HG02623 (cell line): ENCODE measurements around the gene NGLY1.
A peak's percentile ranks its signal among the peaks of the same experiment; 100 is the strongest.

Experiments used
- ATAC-seq: cut with Tn5 transposase; IDR thresholded peaks from one replicate; pipeline ENCODE4 v1.9.1; 2021; ENCODE audit warnings: moderate library complexity; ENCODE audit not compliant: unreplicated experiment

NGLY1 gene

DNA sequence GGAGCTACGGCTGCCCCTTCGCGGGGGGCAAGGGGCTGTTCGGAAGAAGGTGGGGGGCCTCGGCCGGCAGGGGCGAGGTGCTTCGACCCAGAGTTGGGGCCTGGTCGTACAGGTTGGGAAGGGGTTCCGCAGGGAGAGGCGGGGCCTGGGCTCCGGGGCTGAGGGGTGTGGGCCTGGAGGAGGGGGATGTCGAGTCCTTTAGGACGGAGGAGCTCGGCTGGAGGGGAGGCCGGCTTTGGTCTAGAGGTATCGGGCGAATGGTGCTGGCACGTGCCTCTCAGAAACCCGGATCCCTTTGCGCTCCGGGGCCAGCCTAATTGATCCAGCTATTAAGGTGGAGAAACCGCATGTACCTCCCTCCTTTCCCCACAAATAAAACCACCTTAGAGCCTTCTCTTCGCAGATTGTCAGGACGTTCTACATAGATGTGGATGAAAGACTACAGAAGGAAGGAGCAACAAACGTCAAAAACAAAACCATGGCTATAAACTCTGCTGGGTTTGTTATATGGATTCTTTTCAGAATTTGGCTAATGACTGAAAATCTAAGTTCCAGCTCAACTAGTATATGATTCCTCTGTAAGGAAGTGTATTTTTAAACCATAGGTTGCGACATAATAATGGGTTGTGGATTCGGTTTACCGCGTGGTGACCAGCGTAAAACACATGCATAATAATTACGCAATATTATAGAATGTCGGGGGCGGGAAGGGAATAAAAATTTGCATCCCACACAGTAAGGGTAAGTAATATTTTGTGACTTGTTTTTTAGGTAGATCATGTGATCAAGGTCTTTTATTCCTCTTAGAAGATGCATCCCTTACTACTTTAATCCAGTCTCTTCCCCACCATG is 644 bp upstream of the NGLY1 start:
- ATAC-seq = peak; percentile 25

- ATAC-seq = no peak
Observed at GRCh38 chr3:25782636-25782937, 656 bp downstream of the NGLY1 start.

DNA sequence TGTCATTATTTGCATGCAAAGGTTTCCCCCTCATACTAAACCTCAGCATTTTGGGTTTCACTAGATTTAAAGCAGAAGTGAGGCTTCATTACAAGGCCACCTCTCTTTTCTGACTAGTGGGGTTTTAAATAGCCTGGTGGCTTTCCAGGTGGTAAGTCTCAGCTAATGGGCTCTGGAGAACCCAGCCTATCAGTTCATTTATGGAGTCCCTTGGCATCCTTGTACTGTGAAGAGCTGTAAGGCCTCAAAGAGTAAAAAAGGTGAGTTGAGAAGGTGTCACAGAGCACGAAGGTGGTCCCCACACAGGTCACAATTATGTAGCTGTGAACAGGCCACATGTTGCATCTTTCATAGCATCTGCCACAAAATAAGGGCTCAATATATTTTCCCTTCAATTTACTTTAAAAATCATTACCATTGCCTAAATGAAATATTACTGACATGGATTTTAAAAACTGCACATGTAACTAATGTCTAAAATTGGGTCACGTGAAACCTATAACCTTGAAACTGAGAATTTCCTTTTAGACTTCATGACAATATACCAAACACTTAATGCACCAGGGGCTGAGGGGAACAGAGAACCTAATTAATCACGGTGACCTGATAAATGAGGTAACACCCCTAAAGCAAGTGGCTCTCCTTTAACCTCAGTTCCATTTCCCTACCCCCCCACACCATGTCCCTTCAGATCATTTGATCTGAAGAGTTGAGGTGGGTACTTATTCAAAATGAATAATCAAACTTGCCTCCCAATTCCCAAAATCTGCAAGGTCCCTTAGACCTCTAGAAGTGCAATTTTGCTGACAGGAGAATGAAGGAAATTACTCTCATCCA is 1.3 kb downstream of the NGLY1 start:
- ATAC-seq = peak; percentile 51

DNA sequence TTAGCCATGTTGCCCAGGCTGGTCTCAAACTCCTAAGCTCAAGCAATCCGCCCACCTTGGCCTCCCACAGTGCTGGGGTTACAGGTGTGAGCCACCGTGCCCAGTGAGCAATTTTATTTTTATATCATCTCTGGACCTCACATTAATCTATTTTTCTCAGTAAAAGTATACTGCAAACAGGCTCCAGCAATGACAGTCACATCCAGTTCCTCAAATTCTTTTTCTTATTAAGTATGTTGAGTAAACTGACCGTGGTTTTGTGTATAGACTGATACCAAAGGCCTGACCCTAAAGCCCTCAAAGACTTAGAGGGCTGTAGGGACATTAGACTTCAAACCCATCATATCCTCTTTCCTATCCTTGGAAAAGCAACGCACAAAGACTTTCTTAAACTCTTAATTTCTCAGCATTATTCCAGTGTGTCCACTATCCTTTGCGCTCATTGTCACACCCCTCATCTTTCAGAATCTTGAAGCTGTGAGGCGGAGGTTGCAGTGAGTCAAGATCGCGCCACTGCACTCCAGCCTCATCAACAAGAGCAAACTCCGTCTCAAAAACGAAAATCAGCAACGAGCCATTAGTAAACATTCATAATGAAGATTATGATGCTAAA is 2.0 kb downstream of the NGLY1 start:
- no peak for ATAC-seq

GRCh38 chr3:25780618-25781017 is 2.6 kb downstream of the NGLY1 start:
- no peak for ATAC-seq

GRCh38 chr3:25775936-25776335 is 7.3 kb downstream of the NGLY1 start:
- peak; percentile 46 for ATAC-seq

DNA sequence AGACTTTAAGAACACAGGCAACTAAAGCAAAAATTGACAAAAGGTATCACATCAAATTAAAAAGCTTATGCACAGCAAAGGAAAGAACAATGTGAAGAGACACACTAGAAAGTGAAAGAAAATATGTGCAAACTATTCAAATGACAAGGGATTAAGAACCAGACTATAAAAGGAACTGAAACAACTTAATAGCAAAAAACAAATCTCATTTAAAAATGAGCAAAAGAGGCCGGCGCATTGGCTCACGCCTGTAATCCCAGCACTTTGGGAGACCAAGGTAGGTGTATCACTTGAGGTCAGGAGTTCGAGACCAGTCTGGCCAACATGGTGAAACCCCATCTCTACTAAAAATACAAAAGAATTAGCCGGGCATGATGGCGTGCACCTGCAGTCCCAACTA is 14.4 kb downstream of the NGLY1 start:
- peak; percentile 81 for ATAC-seq

- no peak for ATAC-seq
Observed at GRCh38 chr3:25751725-25752124, 31.5 kb downstream of the NGLY1 start.

DNA sequence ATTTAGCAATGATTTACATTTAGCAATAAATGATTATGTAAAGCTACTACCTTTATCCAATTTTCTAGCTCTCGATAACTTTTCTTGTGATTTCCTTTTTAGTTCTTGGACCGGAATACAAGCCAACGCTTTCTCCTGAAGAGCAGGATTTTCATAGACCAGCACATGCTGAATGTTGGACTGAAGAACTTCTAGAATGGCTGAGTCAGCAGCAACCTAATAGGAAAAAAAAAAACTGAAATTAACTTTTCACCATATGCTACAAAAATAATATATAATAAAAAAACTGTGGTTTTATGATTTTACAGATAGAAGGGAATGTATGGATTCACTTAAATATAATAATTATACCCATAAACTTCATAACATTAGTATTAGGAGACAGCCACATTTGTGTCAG is 32.2 kb downstream of the NGLY1 start:
- no peak for ATAC-seq

DNA sequence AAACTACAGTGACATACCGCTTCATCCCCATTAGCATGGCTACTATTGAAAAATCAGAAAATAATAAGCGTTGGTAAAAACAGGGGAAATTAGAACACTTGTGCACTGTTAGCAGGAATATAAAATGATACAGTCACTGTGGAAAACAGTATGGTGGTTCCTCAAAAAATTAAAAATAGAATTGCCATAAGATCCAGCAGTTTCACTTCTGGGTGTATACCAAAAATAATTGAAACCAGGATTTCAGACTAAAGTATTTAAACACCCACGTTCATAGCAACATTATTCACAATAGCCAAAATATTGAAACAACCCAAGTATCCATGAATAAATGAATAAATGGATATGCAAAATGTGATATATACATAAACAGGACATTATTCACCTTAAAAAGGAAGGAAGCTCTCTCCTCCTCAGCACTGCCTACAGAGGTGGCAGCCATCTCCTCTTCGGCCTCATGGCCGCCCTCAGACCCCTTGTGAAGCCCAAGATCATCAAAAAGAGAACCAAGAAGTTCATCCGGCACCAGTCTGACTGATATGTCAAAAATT is 34.1 kb downstream of the NGLY1 start:
- ATAC-seq = no peak

GRCh38 chr3:25748189-25748588 is 35.1 kb downstream of the NGLY1 start:
- no peak for ATAC-seq

DNA sequence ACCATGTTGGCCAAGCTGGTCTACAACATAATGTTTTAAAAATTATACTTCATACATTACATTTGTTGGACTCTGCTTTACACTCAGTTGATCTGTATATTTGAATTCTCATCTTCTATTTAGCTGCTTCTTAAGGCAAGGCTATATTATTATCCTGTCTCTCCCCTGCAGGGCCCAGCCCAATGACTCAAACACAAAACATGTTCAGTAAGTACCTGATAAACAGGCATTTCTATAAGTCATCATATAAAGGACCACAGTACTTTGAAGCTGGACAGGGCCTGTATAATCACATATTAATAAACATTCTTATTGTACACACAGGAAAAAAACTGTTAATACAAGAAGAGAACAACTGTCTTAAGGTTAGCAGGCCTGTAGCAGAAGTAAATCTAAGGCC is 36.2 kb downstream of the NGLY1 start:
- ATAC-seq = no peak

DNA sequence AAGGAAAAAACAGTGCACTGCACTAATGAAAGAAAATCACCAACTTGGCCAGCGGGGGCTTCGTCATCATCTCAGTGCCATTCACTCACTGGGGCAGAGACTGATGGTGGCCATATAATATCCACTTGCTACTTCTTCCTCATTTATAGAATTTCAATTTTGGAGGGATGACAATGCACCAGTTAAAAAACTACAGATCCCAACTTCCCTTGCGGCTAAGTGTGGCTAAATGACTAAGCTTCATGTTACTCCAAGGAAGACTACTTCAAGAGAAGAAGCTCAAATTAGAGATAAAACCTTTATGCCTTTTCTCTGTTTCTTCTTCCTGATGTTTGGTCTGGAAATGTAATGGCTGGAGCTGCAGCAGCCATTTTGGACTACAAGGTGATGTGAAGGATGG is 38.8 kb downstream of the NGLY1 start:
- no peak for ATAC-seq

GRCh38 chr3:25728101-25728500 is 55.1 kb downstream of the NGLY1 start:
- ATAC-seq = no peak

DNA sequence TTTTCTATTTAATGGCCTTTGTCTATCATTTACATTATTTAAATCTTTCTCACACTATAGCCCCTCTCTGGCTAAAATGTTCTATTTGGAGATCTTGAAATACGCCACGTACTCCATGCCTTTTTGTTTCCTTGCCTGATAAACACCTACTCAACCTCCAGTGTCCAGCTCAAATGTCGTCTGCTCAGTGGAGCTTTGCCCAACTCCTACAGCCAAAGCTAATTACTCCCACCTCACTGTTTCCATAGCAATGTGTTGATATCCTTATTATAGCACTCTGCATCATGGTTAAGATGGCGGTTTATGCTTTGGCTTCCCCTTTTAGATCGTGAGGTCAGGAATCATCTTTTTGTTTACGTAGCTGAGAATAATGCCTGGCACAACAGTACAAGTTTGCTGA is 55.9 kb downstream of the NGLY1 start:
- ATAC-seq = no peak

DNA sequence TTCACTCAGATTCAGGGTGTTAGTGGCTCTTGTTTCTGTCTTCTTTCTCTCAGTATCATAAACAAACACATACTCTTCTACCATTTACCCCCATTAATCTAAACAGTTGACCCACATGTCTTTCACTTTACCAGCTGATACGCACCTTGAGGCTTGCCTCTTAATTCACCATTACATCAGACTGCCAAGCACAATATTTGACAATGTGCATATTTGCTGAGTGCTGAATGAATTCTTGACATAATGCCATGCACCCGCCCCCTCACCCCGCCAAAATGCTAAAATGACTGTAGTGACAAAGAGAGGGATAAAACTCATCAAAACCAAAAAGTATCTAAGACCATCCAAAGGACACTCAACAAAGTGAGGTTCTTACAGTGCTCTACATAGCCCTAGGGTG is 57.4 kb downstream of the NGLY1 start:
- no peak for ATAC-seq

DNA sequence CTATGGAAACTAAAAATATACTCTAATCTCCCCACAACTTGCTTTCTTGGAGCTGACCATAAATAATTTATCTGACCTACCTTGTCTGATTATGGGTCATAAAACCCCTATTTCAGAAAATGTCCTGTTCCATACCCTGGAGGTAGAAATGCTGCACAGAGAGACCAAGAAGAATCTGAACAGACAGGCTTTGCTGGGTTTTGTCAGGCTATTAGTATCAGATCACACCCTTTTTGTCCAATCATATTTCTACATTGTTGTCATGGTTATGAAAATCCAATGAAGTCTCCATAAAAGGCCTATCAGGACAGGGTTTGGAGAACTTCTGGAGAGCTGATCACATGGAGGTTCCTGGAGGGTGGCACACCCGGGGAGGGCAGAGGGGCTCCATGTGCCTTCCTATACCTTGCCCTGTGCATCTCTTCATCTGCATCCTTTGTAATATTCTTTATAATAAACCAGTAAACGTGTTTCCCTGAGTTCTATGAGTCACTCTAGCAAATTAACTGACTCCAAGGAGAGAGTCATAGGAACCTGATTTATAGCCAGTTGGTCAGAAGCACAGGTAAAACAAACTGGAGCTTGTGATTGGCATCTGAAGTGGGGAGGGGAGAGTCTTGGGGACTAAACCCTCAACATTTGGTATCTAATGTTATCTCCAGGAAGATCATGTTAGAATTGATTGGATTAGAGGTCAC is 58.1 kb downstream of the NGLY1 start:
- ATAC-seq = no peak

DNA sequence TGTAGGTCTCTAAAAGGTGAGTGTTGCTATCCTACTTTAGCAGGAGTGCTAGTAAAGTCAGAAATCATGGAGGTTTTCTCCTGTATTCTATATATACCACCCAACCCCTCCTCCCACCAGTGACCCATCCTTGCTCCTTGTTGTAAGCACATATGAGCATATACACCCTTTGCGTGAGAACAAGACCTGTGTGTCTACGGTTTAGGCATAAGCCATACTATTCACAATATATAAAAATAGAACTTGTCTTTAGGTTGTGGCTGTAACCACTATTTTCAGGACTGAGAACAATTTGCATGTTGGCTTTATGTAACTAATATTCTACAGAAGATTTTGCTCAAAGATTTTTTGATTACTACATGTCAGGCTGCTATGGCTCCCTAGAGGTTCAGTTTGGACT is 59.4 kb downstream of the NGLY1 start:
- ATAC-seq = peak; percentile 54

DNA sequence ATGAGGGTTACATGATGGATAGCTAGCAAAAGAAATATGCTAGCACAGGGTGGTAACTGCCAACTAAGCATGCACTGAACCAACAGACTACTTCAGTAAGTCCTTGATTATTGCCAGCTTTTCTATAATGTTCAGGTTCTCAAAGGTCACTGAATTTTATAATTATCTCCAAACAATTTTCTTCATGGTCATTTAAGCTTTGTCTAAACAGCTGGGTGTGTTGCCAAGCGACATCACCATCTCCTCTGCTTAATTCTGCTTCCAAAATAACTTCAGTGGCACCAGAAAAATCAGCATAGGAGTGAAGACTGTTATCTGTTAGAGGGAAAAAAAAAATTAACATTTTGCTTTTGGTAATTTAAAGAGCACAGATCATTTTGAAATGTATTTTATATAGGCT is 63.9 kb downstream of the NGLY1 start:
- ATAC-seq = no peak

DNA sequence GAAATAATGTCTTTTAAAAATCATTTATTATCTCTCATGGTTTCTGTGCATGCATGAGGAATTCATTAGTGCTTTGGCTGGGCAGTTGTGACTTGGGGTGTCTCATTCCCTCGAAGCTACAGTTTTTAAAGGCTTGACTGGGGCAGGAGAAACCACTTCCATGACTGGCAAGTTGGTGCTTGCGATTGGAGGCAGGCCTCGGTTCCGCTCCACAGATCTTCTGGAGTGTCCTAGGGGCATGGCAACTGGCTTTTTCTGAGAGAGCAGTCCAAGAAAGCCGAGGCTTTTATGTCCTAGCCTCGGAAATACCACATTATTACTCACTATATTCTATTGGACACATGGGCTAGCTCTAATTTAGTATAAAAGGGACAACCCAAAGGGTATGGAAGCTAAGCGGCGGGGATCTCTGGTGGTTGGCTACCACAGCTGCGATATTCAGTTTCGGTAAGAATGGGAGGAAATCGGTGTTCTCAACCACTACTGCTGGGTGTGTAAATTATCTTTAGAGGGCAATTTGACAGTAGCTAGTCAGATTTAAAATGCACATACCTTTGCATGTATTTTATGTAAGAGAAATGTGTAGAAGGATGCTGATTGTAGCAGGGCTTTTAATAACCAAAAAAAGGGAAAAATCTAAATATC is 69.8 kb downstream of the NGLY1 start:
- no peak for ATAC-seq

GRCh38 chr3:25711090-25711489 is 72.2 kb downstream of the NGLY1 start:
- ATAC-seq = no peak
